Activated CD4-positive, CD25-positive, alpha-beta regulatory T cell (primary cell): Measurements from ENCODE around the gene MMD.
"Not testable (repeated sequence)": the region's sequence is repeated elsewhere in the genome, so short reads cannot be mapped to it uniquely, and the experiment has no call there.

Experiments used
- DNase-seq, 4 experiments: peaks; one replicate each; lab custom pipeline; 2025; lab: John Stamatoyannopoulos, UW

The MMD gene

GRCh38 chr17:55391764-55392467, 29.7 kb downstream of the MMD start:
- DNase-seq = no peak

DNA sequence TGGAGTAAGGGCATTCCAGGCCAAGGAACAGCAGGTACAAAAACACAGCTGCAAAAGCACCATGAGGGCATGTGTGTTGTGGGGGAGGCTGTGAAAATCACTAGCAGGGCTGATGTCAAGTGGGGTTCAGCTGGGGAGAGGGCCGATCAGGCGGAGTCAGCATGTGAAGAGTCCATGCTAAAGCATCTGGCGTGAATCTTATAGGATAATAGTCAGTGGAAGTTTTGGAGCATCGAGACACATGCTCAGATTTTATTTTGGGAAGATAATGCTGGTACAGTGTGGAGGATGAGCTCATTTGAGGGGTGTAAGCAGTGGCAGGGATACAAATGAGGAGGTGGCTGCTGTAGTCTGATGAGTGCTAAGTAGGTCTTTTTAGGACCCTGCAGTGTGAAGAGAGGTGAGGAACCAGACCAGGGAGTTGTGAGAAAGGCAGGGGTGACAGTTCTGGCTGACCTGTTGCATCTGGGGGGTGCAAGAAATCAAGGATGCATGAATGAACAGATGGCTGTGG, 30.3 kb downstream of the MMD start:
- DNase-seq = no peak

- no peak for DNase-seq
Observed at GRCh38 chr17:55390364-55390977, 31.2 kb downstream of the MMD start.

GRCh38 chr17:55389715-55390114, 31.9 kb downstream of the MMD start:
- not testable (repeated sequence) for DNase-seq

DNA sequence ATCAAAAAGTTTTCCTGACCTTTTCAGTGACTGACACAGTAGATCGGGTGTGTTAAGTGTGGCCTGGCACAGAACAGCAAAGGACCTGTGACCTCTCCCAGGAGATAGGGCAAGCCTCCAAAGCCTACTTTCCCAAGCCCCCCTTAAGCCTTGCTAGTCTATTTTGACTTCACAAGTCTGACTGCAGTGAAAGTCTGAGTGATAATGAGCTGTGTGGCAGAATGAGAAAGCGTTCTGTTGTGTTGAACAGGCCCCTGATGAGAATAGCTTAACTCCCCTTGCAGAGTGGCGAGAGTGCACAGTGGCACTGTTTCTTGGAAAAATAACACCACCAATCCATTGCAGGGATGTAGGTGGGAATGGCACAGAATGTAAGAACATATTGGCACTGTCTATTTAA, 32.8 kb downstream of the MMD start:
- no peak for DNase-seq

- DNase-seq = no peak
Observed at GRCh38 chr17:55386796-55387332, 34.8 kb downstream of the MMD start.

DNA sequence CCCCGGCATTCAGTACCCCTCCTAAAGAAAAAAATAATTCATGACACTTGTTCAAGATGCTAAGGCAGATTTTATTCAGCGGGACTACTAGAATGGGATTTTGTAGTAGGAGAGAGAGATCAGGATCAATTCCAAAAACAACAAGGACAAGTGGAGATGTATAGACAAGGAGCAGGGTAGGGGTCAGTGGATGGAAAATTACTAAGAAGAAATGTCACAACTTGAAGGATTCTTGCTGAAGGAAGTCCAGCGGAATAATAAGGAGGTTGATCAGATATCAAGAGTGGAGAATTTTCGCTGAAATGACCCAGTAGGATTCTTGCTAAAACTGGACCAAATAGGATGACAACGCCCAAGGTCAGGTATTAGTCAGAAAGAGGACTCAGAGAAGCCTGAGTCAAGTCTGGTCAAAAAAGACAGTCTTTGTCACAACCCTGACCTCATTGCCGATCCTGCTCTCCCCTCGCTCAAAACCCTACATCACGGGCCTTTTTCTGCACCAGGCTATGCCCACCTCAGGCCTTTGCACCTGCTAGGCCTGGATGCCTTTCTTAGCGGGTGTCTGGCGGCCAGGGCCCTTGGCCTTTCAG, 36.9 kb downstream of the MMD start:
- no peak for DNase-seq

DNA sequence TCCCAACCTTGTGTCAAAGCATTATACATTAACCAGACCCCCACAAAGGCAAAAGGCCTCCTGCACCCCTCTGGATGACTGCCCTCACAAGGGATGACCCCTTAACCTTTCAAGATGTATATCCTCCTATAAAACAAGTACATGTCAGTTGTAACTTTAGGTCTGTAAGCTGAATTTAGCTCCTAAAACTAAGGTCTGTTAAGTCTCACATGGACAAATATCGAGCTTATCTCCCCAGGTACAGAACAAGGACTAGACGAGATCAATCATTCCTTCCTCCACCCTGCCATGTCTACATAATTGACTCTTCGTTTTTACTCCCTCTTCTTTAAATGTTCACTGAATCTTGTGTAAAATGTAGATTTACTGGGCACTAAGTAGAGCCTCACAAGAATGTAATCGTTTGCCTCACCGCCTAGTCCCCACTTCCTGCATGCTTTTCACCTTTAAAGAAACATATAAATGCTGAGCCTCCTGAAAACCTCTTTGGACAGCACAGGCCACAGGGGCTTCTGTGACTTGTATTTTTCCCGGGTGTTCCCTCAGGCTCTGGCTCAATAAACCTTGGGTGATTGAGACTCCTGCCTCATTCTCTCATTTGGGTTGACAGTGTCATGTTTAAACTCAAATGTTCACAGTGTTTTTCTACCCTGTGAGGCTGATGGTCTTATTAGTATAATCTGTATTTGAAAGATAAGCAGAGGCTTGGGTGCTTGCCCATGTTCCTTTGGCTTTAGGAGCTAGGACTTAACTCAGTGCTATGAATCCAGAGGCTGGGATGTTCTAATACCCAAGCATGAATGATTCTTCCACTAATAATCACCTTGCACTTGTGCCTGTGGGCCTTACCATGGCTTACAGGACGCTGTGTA, 37.6 kb downstream of the MMD start:
- no peak for DNase-seq

- DNase-seq = no peak
Observed at GRCh38 chr17:55381017-55381770, 40.4 kb downstream of the MMD start.

DNA sequence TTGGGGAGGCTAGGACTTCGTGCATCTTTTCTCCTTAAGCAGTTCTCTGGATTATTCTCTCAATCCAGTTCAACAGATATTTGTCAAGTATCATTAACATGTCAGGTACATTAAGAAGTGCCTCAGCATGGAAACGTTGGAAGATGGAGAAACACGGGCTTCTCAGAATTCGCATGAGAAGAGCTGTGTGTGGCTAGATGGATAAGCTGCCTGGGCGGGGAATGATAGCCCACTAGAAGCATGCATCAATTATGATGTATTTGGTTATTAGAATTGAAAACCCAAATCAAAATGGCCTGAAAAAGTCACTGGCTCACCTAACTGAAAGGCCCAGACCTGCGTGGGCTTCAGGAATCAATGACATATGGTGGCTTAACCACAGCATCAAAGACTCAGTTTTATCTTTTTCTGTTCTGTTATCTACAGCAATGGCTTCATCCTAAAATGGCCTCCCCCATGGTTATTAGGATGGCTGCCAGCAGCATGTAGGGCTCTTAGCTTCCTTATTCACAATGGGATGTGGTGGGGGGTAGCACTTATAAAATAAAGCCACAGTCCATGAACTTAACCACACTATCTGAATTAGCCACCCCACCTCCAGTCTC, 43.9 kb downstream of the MMD start:
- DNase-seq = no peak

DNA sequence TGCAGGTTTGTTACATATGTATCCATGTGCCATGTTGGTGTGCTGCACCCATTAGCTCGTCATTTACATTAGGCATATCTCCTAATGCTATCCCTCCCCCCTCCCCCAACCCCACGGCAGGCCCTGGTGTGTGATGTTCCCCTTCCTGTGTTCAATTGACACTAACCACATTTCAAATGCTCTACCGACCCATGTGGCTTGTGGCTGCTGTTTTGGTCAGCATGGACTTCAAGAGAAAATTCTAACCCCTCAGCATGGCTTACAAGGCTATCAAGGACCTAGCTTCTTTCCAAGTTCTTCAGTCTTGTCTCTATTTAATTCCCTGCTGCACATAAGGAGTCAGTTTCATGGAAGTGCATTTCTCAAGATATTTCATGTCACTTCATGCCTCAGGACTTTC, 52.9 kb downstream of the MMD start:
- no peak for DNase-seq

GRCh38 chr17:55366020-55366481, 55.6 kb downstream of the MMD start:
- no peak for DNase-seq

- DNase-seq = no peak
Observed at GRCh38 chr17:55363033-55363432, 58.6 kb downstream of the MMD start.

GRCh38 chr17:55360971-55361370, 60.7 kb downstream of the MMD start:
- DNase-seq = no peak

DNA sequence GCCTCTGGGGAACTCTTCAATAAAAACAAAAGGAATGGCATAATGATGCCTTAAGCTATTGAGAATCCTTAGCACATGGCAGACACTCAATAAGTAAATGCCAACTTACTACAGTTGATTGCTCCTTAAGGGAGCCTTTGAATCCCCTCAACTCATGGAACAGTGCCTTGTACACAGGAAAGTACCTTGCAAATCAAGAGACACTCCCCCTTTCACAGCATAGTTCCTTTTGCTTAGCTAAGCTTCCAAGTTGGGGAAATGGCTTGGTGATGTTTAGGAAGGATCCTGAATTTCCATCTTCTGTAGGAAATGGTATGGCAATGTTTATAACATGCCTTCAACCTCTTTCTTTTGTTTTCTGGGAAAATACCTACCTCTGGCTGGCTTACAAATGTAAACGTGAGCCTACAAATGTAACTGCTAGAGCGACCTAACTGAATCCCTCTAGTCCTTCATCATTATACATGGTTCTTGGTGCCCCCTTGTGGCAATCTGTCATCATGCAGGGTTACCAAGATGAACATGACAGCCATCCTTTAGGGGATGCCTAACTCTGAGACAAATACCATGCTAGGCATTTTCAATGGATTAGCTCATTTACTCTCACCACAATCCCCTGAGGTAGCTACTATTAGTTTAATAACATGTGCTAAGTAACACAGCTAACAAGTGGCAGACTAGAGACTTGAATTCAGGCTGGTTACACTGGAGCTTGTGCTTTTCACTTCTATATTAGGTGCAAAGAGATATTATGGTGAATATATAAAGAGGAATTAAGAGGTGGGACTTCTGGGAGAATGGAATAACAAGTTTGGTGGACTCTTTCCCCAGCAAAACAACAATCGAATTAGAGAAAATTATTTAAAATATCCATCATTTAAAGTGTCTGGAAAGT, 65.0 kb downstream of the MMD start:
- DNase-seq = peak; percentile 31 to 56 (median 44)

- DNase-seq = no peak
Observed at GRCh38 chr17:55354941-55355340, 66.7 kb downstream of the MMD start.

DNA sequence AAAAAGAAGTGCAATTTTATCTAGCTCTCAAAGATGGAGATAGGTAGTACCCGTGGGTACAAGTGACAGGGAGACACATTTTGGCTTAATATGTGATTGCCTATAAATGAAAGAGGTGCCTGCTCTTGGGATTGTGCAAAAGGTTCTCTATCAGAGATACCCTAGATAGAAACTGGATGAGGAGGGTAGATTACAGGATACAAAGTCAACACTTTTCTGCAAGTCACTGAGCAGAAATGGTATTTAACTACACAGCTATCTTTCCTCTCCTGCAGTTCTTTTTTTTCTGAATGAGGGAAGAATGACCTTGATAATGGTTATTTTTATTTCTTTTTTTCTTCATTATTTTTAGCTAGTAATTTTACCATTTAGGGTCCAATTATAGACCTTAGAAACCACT, 67.6 kb downstream of the MMD start:
- DNase-seq = no peak

GRCh38 chr17:55351226-55351625, 70.4 kb downstream of the MMD start:
- DNase-seq = no peak

DNA sequence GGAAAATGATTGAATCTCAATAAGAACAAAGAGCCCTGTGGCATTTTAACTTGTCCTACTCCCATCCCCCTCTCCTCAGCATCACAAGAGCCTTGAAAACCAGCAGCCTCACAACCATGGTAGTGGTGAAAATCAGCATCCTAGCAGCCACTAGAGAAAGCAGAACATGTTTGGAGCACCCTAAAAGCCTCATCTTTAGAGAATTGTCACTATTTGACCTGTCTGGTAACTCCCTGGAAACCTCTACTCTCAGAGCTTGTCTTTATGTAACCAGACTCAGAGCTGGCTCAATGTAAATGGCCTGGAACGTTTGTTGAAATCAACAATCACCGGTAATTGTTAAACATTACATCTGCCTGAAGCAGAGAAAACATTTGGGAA, 70.8 kb downstream of the MMD start:
- DNase-seq = no peak
